ENCODE results near the gene AMIGO3. TPM values are rescaled to one million over a fixed set of nuclear protein-coding genes. Genes with fewer than 3 reads are reported as not detected.

Gene AMIGO3
- polyA plus RNA-seq, 1 of the 3 experiments (the other 2 are of a cell fraction): 1.1 TPM

DNA sequence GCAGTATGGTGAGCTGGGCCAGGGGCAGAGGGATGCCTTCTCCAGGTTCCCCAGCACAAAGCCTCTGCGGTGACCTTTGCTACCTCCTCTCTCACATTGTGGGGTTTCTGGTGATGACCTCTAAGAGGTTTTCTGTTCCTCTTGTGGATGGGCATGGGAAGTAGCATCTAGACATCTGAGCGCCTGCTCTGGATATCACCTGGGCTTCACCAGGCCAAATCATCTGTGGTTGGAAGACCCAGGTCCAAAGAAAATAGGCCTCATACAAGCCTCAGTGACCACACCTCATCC lies 38.3 kb downstream of the AMIGO3 start (continued):
- TF ChIP-seq, protein P1, sequence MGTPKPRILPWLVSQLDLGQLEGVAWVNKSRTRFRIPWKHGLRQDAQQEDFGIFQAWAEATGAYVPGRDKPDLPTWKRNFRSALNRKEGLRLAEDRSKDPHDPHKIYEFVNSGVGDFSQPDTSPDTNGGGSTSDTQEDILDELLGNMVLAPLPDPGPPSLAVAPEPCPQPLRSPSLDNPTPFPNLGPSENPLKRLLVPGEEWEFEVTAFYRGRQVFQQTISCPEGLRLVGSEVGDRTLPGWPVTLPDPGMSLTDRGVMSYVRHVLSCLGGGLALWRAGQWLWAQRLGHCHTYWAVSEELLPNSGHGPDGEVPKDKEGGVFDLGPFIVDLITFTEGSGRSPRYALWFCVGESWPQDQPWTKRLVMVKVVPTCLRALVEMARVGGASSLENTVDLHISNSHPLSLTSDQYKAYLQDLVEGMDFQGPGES (IDR thresholded peaks at IDR 0.05; ENCODE audit: low read depth, low read length): no peak

DNA sequence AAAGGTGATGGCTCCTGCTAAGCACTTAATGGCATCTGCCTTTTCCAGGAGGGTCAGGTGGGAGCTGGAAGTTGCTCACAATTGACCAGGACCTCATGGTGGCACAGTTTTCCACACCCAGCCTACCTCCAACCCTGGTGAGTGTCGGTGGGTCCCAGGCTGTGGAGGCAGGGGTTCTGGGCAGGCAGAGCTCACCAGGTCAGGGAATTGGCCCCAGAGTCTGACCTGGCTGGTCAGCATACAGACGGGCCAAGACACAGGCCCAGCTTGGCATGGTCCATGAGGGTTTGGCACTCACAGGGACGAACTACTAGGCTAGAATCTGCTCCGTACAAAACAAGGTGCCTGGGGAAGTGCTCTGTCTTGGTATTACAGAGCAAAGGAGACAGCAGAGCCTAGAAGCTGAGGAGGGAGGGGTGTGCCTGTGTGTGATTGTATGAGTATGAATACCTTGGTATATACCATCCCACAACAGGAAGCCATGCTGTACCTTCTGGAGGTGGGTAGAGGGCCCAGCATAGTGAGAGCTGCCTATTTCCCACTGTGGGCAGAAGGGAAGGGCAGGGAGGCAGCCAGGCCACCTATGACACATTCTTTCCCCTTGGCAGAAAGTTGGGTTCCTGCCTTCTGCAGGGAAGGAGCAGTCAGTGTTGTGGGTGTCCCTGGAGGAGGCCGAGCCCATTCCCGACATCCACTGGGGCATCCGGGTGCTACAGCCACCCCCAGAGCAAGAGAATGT lies 38.8 kb downstream of the AMIGO3 start:
- ChIA-PET CTCF (interaction anchor here (1.4 to 6.6 kb wide), 2 partner anchors 9 to 141 kb away, joined by 6 to 53 read pairs; no protein-coding TSS in a partner anchor), POLR2A (interaction anchor here (0.5 kb wide), 1 partner anchor 146 kb away, joined by 3 read pairs; no protein-coding TSS in a partner anchor)
- Histone ChIP-seq H3K36me3 (replicated peaks in 1 of 2; ENCODE audit: control insufficient read depth in 1 of 2, insufficient read depth in 2 of 2, low read length in 1 of 2) (peaks cover 19 to 81% of the 10 kb centered on the region in 2 experiments), H3K9me3 (no peaks in the 10 kb centered on the region), H3K79me2 (ENCODE audit: insufficient read depth) (peaks cover 6% of the 10 kb centered on the region; the same call in 1 of the 2 replicates), H3K27me3 (ENCODE audit: insufficient read depth) (no peaks in the 10 kb centered on the region), H3K9me2 (no peaks in the 10 kb centered on the region), H3F3A (replicated peaks; ENCODE audit: insufficient read depth) (no peaks in the 10 kb centered on the region), H2AFZ (ENCODE audit: low read depth) (no peak overlapping the region), H3K4me1 (ENCODE audit: control insufficient read depth in 1 of 2, insufficient read depth in 2 of 2, low read depth in 1 of 2, low read length in 1 of 2) (peaks cover 0 to 3% of the 10 kb centered on the region in 2 experiments; a peak in 1 of 4 replicates), H3K4me2 (no peak overlapping the region), H3K27ac (ENCODE audit: low read depth in 2 of 2, low read length in 1 of 2) (no peak overlapping the region), H3K9ac (no peak overlapping the region), H4K20me1 (ENCODE audit: insufficient read depth) (no peaks in the 10 kb centered on the region), H3K4me3 (ENCODE audit: low read depth in 2 of 2, low read length in 1 of 2) (no peak overlapping the region)
- DNase-seq: no peak
- no peak for TF ChIP-seq RCOR1 (IDR thresholded peaks at IDR 0.05; ENCODE audit: low read length)
- TF ChIP-seq, protein P2, sequence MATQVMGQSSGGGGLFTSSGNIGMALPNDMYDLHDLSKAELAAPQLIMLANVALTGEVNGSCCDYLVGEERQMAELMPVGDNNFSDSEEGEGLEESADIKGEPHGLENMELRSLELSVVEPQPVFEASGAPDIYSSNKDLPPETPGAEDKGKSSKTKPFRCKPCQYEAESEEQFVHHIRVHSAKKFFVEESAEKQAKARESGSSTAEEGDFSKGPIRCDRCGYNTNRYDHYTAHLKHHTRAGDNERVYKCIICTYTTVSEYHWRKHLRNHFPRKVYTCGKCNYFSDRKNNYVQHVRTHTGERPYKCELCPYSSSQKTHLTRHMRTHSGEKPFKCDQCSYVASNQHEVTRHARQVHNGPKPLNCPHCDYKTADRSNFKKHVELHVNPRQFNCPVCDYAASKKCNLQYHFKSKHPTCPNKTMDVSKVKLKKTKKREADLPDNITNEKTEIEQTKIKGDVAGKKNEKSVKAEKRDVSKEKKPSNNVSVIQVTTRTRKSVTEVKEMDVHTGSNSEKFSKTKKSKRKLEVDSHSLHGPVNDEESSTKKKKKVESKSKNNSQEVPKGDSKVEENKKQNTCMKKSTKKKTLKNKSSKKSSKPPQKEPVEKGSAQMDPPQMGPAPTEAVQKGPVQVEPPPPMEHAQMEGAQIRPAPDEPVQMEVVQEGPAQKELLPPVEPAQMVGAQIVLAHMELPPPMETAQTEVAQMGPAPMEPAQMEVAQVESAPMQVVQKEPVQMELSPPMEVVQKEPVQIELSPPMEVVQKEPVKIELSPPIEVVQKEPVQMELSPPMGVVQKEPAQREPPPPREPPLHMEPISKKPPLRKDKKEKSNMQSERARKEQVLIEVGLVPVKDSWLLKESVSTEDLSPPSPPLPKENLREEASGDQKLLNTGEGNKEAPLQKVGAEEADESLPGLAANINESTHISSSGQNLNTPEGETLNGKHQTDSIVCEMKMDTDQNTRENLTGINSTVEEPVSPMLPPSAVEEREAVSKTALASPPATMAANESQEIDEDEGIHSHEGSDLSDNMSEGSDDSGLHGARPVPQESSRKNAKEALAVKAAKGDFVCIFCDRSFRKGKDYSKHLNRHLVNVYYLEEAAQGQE (IDR thresholded peaks at IDR 0.05; ENCODE audit: low read depth, low read length): no peak
- TF ChIP-seq, protein P3, sequence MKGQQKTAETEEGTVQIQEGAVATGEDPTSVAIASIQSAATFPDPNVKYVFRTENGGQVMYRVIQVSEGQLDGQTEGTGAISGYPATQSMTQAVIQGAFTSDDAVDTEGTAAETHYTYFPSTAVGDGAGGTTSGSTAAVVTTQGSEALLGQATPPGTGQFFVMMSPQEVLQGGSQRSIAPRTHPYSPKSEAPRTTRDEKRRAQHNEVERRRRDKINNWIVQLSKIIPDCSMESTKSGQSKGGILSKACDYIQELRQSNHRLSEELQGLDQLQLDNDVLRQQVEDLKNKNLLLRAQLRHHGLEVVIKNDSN (IDR thresholded peaks at IDR 0.05; ENCODE audit: borderline replicate concordance, low read depth): no peak
- no peak for TF ChIP-seq POLR2AphosphoS5 (IDR thresholded peaks at IDR 0.05; ENCODE audit: low read depth, low read length)
- TF ChIP-seq, protein P4, sequence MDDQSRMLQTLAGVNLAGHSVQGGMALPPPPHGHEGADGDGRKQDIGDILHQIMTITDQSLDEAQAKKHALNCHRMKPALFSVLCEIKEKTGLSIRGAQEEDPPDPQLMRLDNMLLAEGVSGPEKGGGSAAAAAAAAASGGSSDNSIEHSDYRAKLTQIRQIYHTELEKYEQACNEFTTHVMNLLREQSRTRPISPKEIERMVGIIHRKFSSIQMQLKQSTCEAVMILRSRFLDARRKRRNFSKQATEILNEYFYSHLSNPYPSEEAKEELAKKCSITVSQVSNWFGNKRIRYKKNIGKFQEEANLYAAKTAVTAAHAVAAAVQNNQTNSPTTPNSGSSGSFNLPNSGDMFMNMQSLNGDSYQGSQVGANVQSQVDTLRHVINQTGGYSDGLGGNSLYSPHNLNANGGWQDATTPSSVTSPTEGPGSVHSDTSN (IDR thresholded peaks at IDR 0.05): no peak
- TF ChIP-seq MEF2A (IDR thresholded peaks at IDR 0.05; ENCODE audit: borderline replicate concordance, low read depth): no peak
- no peak for TF ChIP-seq MXI1 (IDR thresholded peaks at IDR 0.05; ENCODE audit: low read depth, low read length)
- TF ChIP-seq SMC3 (IDR thresholded peaks at IDR 0.05; ENCODE audit: low read depth, low read length): no peak
- no peak for TF ChIP-seq EP300 (IDR thresholded peaks at IDR 0.05; ENCODE audit: borderline replicate concordance in 1 of 2, low read depth in 1 of 2, low read length in 1 of 2)
- 94% methylated on average over 6 of the region's 7 CpGs for WGBS (ENCODE audit: low lambda C conversion rate)
